Superior temporal gyrus (tissue), 1 donor: ENCODE results near the gene ARHGEF11.
"Not testable (repeated sequence)": the region's sequence is repeated elsewhere in the genome, so short reads cannot be mapped to it uniquely, and the experiment has no call there.

Source experiments
- DNase-seq: peaks from one replicate; pipeline ENCODE4 v3.0.0-alpha.2; 2016; ENCODE audit errors: extremely low spot score

Gene ARHGEF11

DNA sequence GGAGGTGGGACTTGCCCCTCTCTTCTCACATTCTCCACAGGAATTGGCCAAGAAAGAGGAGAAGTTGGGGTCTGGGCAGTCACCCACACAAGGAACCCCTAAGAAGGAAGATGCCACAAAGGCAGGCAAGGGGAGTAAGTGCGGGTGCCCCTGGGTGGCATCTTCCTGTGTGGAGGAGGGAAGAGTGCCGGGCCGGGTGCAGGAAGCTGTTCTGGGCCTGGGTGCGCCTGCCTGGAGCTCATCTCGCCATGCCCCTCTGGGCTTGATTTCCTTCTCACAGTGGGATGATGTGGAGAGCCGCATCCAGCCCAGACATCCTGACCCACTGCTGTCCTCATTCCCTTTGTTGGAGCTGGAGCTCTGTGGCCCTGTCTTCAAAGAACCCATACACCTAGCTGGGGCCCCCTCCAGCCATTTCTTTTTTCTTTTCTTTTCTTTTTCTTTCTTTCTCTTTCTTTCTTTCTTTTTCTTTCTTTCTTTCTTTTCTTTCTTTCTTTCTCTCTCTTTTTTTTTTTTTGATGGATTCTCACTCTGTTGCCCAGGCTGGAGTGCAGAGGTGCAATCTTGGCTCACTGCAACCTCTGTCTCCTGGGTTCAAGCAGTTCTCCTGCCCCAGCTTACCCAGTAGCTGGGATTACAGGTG is 115.8 kb downstream of the ARHGEF11 start:
- DNase-seq: no peak

DNA sequence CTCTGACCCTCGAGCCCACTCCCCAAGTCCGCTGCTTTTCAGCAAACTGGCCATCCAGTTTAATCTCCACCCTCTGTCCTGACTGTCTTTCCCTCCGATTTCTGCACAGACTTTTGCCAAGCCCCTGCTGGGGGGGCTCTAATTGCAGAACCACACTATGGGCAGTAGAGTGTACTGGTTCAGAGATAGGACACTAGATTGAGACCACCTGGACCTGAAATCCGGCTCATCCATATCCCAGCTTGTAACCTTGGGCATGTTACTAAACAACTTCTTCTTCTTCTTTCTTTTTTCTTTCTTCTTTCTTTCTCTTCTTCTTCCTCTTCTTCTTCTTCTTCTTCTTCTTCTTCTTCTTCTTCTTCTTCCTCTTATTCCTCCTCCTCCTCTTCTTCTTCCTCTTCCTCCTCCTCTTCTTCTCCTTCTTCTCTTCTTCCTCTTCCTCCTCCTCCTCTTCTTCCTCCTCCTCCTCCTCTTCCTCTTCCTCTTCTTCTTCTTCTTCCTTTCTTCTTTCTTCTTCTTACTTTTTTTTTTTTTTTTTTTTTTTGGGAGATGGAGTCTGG is 117.4 kb downstream of the ARHGEF11 start:
- DNase-seq: no peak

DNA sequence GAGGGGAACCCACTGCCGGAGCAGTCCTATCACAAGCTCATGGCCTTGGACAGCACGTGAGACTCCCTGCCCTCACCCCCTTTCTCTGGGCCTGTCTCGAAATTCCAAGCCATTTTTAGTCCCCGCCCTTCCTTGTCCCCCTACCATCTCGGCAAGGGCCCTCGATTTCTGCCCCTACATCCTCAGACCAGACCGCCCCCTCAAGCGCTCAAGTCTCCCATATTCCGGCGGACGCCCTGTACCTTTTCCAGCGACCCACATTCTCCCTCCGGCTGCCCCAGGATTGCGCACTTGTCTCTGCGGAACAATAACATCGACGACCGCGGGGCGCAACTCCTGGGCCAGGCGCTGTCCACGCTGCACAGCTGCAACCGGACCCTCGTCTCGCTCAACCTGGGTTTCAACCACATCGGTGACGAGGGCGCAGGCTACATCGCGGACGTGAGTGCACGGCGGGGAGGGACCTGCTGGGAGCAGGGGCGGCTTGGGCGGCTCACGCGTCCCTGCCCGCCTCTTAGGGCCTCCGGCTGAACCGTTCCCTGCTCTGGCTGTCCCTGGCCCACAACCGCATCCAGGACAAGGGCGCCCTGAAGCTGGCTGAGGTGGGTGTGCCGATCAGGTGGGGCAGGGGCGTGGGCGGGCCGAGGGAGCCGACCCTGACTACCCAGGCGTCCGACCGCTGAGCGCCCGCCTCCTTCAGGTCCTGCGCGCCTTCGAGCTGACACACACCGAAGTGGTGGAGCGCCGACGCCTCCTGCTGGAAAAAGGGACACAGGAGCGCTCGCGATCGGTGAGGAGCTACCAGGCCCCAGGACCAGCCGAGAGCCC is 118.1 kb downstream of the ARHGEF11 start:
- DNase-seq: peak; percentile 17

DNA sequence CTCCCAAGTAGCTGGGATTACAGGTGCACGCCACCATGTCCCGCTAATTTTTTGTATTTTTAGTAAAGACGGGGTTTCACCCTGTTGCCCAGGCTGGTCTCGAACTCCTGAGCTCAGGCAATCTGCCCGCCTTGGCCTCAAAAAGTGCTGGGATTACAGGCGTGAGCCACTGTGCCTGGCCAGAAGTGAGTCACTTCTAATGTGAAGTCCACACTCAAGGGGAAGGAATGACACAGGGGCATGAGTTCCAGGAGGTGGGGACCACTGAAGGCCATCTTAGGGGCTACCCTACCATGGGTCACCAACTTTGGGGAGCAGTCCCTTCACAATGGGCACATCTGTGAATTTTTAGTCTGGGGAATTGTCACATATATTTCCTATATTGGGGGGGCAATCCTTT is 118.8 kb downstream of the ARHGEF11 start:
- DNase-seq: not testable (repeated sequence)

DNA sequence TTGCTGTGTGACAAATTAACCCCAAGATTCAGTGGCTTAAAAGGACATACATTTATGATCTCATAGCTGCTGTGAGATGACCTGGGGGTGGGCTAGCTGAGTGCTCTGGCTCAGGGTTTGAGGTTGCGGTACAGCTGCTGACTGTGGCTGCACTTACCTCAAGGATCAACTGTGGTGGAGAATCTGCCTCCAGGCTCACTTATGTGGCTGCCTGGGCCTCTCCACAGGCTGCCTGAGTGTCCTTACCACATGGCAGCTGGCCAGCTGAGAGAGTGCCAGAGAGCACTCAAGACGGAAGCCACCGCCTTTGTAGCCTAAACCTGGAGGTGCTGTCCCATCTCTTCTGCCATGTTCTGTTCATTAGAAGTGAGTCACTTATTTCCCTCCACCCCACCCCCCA is 119.4 kb downstream of the ARHGEF11 start:
- no peak for DNase-seq

DNA sequence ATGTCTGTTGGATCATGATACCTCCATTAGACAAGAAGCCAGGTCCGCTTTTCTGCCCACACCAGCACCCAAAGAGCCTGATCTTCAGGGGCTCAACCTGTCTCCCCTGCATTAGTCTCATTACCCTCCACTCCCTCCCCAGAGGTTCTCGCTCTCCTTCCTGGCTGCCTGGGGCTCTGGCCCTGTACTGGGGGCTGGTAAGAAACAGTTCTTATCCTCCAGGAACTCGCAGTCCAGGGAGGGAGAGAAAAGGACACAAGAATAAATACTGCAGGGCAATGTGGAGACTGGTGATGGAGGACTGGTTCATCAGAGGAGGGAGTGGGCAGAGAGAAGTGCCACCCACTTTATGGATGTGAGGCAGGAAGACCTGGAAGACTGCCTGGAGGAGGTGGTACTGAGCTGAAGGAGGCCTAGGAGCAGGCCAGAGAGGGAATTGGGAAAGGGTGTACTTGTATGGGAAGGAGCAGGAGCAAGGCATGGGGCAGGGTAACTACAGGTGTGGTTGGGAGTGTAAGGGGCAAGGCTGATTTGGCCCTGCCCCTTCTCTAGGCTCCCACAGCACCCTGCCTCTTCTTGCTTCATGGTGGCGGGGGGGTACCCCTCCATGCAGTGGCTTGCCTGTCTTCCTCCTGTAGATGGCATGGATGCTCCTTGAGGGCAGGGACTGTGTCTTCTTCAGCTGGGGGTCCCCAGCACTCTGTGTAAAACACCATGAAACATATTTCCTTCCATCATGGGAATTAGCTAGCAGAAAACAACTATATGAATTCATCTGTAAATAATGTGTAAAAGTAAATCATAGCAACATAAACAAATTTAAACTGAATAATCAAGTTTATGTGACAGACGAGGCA is 120.2 kb downstream of the ARHGEF11 start:
- DNase-seq: no peak

DNA sequence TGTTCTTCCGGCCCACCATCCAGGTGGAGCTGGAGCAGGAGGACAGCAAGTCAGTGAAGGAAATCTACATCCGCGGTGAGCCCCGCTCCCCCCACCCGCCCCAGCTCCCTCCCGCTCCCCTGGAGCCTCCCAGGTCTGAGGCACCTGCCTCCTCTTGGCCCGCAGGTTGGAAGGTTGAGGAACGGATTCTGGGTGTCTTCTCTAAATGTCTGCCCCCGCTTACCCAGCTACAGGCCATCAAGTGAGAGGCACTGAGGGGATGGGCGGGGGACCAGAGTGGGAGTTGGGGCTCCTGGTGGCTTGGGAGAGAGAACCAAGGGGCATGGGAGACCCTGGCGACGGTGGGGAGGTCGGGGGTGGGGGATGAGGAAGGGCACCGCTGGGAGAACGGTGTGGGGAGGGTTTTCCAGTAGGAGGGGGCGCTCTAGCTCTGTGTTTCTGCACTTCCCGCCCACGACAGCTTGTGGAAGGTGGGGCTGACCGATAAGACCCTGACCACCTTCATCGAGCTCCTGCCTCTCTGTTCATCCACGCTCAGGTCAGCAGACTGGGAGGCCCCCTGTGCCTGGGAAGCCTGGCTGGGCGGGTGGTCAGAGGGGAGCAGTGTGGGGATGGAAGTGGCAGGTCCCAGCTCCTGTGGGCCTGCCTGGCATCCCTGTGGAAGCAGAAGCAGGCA is 120.9 kb downstream of the ARHGEF11 start:
- DNase-seq: no peak

DNA sequence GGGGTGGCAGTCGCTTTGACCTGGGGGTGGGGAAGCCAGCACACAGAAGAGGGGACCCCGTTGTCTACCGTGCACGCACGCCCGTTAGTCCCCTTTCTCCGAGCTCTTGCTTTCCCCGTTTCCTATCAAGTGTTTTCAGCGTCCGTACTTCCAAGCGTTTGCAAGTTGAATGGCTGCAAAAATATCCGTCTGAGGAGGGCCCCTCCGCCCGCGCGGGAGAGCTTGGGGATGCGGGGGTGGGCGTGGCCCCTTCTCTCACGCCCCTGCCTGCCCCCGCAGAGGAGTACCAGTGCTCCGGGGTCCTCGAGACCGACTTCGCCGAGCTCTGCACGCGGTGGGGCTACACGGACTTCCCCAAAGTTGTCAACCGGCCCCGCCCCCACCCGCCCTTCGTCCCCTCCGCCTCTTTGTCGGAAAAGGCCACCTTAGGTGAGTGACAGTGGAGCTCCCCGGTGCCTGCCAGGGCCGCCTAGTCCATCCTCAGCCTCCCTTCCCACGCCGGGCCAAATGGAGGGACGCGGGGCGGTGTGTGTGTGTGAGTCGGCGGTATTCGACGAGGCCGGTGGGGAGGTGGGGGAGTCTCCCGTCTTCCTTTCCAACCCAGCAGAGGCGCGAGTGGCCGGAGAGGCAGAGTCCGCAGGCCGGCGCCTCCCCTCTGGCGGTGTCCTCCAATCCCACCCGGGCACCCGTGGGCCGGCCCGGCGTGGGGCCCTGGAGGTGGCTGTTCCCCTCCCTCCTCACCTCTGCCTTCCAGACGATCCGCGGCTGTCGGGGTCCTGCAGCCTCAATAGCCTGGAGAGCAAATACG is 121.7 kb downstream of the ARHGEF11 start:
- no peak for DNase-seq

DNA sequence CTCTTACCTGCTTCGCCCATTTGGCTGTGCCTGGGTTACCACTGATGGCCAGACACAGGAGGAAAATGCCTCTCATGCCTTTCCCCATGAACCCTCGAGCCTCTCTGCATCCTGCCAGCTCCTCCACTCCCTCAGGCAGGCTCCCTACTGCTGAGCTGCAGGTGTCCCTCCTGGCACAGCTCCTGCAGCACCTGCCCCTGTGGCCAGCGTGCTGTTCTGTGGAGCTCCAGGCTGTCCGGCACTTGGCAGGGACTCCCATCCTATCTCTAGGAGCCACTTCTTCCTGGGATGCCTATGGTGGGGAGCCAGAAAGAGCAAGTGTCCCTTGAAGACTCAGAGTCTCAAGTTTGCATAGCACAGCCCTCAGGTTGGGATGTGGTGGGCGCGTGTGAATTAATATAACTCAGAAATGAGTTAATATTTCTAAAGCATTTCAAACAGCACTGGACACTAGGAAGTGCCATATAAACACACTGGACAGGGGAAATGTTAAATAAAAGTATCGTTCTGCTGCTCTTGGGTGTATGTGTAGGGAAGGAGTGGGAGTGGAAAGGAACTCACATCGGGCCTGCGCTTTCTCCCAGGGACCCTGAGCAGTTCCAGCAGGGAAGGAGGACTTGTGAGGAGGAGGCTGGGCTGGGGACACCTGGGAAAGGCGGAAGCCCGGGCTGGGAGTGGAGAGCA is 122.4 kb downstream of the ARHGEF11 start:
- DNase-seq: no peak

DNA sequence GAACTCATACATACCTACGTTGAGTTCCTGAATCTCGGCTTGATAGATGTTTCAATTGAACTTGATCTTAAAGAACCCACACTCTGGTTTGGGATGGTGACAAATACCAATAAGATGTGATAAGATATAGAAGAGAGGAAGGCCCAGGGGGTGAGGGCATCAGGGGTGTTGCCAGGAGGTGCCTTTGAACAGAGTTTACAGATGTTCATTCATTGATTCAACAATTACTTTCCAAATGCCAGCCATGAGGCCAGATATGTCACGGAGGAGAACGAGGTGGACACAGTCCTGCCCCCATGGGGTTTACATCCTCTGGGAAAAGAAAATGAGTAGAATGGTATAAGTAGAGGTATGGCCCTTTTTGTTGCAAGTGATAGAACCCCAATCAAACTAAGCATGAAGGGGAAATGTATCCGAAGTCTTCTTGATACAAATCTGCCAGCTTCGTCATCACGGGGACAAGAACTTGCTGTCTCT is 124.5 kb downstream of the ARHGEF11 start:
- no peak for DNase-seq

DNA sequence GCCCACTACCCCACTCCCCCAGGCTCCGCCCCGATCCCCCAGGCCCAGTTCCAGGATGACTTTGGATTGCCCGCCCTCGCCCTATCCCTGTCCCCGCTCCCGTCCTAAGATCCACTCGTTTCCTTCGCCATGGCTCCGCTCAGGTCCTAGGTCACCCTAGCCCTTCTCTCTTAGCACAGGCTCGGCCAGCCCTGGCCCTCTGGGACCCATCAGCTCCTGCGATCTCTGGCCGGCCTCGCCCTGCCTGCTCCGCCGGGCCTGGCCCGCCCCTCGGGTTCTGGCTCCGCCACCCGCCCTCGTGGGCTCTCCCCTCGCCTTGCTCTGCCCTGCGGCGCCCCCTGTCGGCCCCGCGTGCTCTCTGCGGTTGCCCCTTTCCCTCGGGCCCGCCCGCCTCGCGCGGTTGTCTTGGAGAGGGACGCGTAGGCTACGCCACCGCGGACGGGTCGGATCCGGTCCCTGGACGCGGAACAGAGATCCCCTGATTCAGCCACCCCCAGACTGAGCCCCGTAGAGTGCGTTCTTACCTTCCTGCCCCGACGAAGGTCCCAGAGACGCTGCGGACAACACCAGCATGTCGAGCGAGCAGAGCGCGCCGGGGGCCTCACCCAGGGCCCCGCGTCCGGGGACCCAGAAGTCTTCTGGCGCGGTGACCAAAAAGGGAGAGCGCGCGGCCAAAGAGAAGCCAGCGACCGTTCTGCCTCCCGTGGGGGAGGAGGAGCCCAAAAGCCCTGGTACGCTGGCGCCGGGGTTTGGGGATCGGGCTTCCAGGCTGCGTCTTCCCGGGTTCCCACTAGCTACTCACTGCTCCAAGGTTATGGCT is 125.1 kb downstream of the ARHGEF11 start, which contains the start of gene LRRC71:
Gene LRRC71, plus strand, starts transcription at position 400 of the 820 bp plus-strand sequence. Its CDS starts 172 bp downstream, at position 572.
- peak; percentile 52 for DNase-seq

DNA sequence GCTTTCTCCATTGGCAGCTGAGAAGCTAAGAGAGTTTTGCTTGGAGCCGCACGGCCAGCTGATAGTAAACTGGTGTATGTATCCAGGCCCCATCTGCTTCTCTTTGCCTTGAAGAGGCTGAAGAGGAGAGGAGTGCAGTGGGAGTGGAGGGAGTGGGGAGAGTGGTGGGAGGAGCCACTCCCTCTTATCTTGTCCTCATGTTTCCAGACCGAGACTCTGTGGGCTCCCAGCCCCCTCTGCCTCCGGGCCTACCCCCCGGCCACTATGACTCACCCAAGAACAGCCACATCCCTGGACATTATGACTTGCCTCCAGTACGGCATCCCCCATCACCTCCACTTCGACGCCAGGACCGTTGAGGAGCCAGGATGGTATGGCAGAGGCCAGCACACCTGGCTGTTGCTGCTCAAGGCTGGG is 131.1 kb downstream of the ARHGEF11 start:
- DNase-seq: no peak

DNA sequence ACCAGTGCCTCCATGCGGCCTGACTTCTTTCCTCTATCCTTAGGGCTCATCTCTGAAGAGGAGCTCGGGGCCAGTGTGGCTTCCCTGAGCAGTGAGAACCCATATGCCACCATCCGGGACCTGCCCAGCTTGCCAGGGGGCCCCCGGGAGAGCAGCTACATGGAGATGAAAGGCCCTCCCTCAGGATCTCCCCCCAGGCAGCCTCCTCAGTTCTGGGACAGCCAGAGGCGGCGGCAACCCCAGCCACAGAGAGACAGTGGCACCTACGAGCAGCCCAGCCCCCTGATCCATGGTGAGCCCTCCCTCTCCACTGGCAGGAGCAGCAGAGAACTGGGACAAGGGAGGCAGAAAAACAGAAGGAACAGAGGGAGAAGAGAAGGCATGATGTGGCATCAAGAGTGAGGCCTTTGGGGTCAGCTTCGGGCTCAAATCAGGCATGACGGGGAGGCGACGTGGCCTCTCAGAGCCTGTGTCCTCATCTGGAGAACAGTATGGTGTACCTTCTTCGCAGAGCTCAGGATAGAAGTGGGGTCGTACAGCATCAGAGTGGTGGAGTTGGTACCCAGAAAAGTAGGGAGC is 131.6 kb downstream of the ARHGEF11 start:
- DNase-seq: no peak

DNA sequence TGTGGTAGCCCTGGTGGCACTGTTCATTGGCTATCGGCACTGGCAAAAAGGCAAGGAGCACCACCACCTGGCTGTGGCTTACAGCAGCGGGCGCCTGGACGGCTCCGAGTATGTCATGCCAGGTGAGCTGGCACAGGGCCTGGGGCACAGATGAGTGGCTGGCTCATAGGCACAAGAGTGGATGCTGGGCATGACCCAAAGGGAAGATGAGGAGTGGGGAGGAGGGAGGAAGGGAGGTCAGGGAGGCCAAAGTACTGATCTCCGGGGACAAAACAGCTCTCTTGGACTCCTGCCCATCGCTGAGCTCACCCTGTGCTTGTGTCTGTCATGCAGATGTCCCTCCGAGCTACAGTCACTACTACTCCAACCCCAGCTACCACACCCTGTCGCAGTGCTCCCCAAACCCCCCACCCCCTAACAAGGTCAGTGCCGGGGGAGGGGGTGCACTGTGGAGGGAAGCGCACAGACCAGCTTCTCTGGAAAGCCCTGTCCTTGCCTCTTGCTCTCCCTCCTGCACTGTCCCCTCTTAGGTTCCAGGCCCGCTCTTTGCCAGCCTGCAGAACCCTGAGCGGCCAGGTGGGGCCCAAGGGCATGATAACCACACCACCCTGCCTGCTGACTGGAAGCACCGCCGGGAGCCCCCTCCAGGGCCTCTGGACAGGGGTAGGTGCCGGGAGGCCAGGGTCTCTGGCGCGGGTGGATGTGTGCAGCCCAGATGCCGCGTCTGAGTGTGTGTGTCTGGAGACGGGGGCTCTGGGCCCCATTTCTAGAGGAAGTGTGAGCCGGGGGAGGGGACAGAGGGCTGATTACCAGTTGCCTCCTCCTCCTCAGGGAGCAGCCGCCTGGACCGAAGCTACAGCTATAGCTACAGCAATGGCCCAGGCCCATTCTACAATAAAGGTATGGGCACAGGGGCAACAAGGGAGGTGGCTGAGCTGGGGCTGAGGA is 132.4 kb downstream of the ARHGEF11 start:
- DNase-seq: no peak

DNA sequence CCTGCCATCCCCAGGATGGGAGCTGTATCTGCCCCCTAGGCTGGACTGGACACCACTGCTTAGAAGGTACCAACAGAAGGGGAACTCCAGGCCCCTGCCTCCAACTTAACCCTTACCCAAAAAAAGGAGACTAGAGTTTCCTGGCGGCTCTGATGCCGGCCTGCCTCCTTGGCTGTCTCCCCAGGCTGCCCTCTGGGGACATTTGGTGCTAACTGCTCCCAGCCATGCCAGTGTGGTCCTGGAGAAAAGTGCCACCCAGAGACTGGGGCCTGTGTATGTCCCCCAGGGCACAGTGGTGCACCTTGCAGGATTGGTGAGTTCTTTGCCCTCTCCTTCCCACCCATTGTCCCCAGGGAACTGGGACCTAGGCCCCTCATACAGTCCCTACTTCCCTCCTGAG is 133.2 kb downstream of the ARHGEF11 start:
- no peak for DNase-seq

DNA sequence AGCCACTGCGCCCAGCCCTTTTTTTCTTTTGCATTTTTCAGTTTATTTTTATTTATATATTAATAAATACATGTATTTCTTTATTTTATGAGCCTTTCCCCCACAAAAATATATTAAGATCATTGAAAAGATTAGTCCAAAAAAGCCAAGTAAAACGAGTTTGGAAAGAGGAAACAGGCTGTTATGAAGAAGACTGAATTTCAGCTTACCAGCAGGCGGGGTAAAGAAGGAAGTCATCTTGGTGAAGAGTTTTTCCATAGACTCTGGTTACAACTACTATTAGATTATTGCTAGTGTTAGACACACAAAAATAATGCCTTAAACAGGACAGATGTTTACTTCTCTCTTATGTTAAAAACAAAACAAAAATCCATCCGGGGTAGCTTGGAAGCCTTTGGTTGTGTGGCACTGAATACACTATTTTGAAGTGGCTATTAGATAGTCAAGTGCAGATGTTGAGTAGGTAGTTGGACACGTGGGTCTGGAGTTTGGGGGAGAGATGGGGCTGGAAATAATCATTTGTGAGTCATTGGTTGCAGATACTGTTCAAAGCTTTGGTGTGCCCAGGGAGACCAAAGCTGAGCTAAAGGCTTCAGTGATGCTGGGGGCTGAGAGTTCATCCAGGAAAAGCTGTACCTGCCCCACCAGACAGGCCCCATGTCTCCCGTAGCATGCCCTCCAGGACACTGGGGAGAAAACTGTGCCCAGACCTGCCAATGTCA is 133.8 kb downstream of the ARHGEF11 start:
- no peak for DNase-seq

DNA sequence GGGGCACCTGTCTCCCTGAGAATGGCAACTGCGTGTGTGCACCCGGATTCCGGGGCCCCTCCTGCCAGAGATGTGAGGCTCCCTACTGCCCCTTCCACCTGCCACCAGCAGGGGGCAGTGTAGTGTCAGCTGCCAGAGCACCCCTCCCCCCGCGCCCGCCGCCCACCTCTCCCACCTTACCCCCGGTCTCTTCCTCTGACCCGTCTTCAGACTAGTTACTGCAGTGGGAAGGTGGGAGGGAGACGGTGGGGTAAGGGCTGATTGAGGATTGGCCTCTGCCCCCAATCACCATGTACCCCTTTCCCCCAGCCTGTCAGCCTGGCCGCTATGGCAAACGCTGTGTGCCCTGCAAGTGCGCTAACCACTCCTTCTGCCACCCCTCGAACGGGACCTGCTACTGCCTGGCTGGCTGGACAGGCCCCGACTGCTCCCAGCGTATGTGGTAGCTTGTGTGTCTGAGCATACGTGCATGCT is 135.2 kb downstream of the ARHGEF11 start:
- DNase-seq: no peak
